ENCODE measurements around the gene AUTS2. TPM values are rescaled to one million over a fixed set of nuclear protein-coding genes. Genes with fewer than 3 reads are reported as not detected.

AUTS2 gene
- total RNA-seq, 1 experiment from 2014 or later, result 256 TPM

DNA sequence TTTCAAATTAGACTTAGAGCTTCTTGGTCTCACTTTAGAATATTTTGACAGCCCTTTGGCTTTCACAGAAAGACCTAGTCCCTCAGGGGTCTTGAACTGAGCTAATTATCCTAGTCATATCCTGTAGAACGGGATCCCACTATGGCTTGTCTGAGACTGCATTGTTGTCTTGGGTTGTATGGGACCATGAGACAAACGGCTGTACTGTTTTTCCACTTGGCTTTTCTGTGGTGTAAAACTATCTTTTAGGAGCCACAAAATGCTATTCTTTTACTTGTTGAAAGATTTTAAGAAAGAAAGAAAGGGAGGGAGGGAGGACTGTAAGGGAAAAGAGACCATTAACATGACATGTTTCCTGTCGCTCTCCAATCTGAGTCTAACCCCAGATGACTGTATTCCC, 432.5 kb downstream of the AUTS2 start:
- Histone ChIP-seq H2BK120ac (ENCODE audit: low read depth, low read length, poor library complexity, severe bottlenecking) (no peak overlapping the region), H3K27me3 (ENCODE audit: insufficient read depth, low read length) (no peaks in the 10 kb centered on the region), H3T11ph (ENCODE audit: low read length) (no peak overlapping the region), H4K5ac (ENCODE audit: insufficient read length, low read depth, low read length) (no peak overlapping the region), H3K23ac (ENCODE audit: insufficient read length, low read depth, low read length) (no peak overlapping the region), H3K9ac (ENCODE audit: extremely low read depth, insufficient read length, low read length) (no peak overlapping the region), H3K79me1 (ENCODE audit: insufficient read depth, low read depth, low read length, poor library complexity, severe bottlenecking) (no peaks in the 10 kb centered on the region), H4K20me1 (ENCODE audit: control insufficient read depth, insufficient read depth, insufficient read length) (no peaks in the 10 kb centered on the region), H3K79me2 (ENCODE audit: insufficient read depth, low read length) (no peaks in the 10 kb centered on the region), H3K14ac (ENCODE audit: insufficient read depth, low read length) (no peak overlapping the region), H2BK20ac (ENCODE audit: low read depth, low read length, poor library complexity, severe bottlenecking) (no peak overlapping the region), H3K9me3 (ENCODE audit: control insufficient read depth, low read depth, low read length) (no peaks in the 10 kb centered on the region), H2BK15ac (ENCODE audit: low read depth, low read length) (no peak overlapping the region), H3K4ac (ENCODE audit: low read depth, low read length) (no peak overlapping the region), H3K23me2 (ENCODE audit: insufficient read length, low read depth, low read length, poor library complexity, severe bottlenecking) (no peaks in the 10 kb centered on the region), H2AK5ac (ENCODE audit: insufficient read length, low read length) (no peak overlapping the region), H4K8ac (replicated peaks; ENCODE audit: insufficient read length, low read depth, low read length) (no peak overlapping the region), H4K91ac (ENCODE audit: insufficient read length, low read depth, low read length) (no peak overlapping the region), H3K27ac (ENCODE audit: insufficient read length, low read depth, low read length) (no peak overlapping the region), H2AFZ (ENCODE audit: low read length) (no peak overlapping the region), H2BK12ac (ENCODE audit: insufficient read length, low read depth, low read length) (no peak overlapping the region), H3K4me2 (ENCODE audit: insufficient read depth, insufficient read length, low read length) (no peak overlapping the region), H3K4me1 (ENCODE audit: insufficient read depth, low read length) (peaks cover 3% of the 10 kb centered on the region; the same call in 1 of the 2 replicates), H3K18ac (ENCODE audit: insufficient read length, low read depth, low read length) (no peak overlapping the region), H2BK5ac (ENCODE audit: insufficient read length, low read length) (no peak overlapping the region), H3K56ac (ENCODE audit: insufficient read length, low read depth, low read length) (no peak overlapping the region)
- no peaks in the 10 kb centered on the region; the same call in 1 of the 2 replicates for H3K27me3 Mint-ChIP-seq (ENCODE audit: low read depth)
- no CpG with 5 or more reads among the region's 3 CpGs for WGBS (ENCODE audit: extremely low coverage, insufficient read length, low lambda C conversion rate)
- TF ChIP-seq, protein P1, sequence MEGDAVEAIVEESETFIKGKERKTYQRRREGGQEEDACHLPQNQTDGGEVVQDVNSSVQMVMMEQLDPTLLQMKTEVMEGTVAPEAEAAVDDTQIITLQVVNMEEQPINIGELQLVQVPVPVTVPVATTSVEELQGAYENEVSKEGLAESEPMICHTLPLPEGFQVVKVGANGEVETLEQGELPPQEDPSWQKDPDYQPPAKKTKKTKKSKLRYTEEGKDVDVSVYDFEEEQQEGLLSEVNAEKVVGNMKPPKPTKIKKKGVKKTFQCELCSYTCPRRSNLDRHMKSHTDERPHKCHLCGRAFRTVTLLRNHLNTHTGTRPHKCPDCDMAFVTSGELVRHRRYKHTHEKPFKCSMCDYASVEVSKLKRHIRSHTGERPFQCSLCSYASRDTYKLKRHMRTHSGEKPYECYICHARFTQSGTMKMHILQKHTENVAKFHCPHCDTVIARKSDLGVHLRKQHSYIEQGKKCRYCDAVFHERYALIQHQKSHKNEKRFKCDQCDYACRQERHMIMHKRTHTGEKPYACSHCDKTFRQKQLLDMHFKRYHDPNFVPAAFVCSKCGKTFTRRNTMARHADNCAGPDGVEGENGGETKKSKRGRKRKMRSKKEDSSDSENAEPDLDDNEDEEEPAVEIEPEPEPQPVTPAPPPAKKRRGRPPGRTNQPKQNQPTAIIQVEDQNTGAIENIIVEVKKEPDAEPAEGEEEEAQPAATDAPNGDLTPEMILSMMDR (conservative IDR thresholded peaks at IDR 0.05), result no peak
- H3K4me1 Mint-ChIP-seq, result peaks cover 29 to 37% of the 10 kb centered on the region in 2 experiments
- no peak overlapping the region for H3K27ac Mint-ChIP-seq
- no peak for DNase-seq
- no peaks in the 10 kb centered on the region for H3K36me3 Mint-ChIP-seq (ENCODE audit: insufficient read depth in 1 of 3, low read depth in 3 of 3)
- H3K4me3 Mint-ChIP-seq, result no peak overlapping the region
- no peaks in the 10 kb centered on the region for H3K9me3 Mint-ChIP-seq

All from H9 (cell line).